ENCODE measurements around the gene NCOA7. TPM values are rescaled to one million over a fixed set of nuclear protein-coding genes. Genes with fewer than 3 reads are reported as not detected.

Gene NCOA7
- total RNA-seq, 1 experiment from 2014 or later, result 9.4 TPM

DNA sequence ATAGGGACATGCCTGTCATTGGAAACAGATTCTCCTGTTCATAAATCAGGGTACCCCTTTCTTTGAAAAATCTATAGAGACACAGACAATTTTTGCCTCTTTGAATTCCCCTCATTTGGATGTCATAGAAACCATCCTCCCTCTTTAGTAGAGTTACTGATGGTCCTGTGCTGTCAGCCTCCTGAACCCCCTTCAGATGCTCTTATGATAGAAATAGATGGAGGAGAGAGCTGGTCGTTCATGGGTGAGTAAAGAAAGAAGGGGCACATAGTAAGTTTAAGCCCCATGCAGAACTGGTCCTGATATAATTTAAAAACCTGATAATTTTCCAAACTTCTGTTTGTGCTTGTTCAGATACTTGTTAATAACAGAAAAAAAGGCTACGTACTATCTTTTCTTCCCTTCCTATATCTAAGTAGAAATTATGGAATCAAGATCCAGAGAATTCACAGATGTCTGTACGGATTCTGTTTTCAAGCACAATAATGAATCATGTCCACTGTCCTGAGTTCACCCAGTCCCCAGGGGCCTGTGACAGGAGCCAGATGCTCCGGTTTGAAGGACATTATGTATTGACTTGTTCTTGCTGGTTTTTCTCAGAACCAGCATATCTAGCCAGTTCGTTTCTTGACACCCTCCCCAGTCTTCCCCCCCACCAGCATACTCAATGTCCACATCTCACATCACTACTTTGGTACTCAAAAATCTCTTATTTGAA lies 78.1 kb downstream of the NCOA7 start:
- Histone ChIP-seq H4K20me1 (ENCODE audit: control insufficient read depth, insufficient read depth, insufficient read length) (no peaks in the 10 kb centered on the region), H2BK20ac (ENCODE audit: low read depth, low read length, poor library complexity, severe bottlenecking) (no peak overlapping the region), H3K23me2 (ENCODE audit: insufficient read length, low read depth, low read length, poor library complexity, severe bottlenecking) (no peaks in the 10 kb centered on the region), H3K56ac (ENCODE audit: insufficient read length, low read depth, low read length) (no peak overlapping the region), H2AK5ac (ENCODE audit: insufficient read length, low read length) (no peak overlapping the region), H2BK15ac (ENCODE audit: low read depth, low read length) (no peak overlapping the region), H3K14ac (ENCODE audit: insufficient read depth, low read length) (no peak overlapping the region), H4K8ac (replicated peaks; ENCODE audit: insufficient read length, low read depth, low read length) (no peak overlapping the region), H3T11ph (ENCODE audit: low read length) (no peak overlapping the region), H2BK5ac (ENCODE audit: insufficient read length, low read length) (no peak overlapping the region), H4K91ac (ENCODE audit: insufficient read length, low read depth, low read length) (no peak overlapping the region), H2BK12ac (ENCODE audit: insufficient read length, low read depth, low read length) (no peak overlapping the region), H3K4ac (ENCODE audit: low read depth, low read length) (no peak overlapping the region), H4K5ac (ENCODE audit: insufficient read length, low read depth, low read length) (no peak overlapping the region), H2BK120ac (ENCODE audit: low read depth, low read length, poor library complexity, severe bottlenecking) (no peak overlapping the region), H3K27me3 (ENCODE audit: insufficient read depth, low read length) (no peaks in the 10 kb centered on the region), H3K4me1 (ENCODE audit: insufficient read depth, low read length) (no peaks in the 10 kb centered on the region; the same call in 1 of the 2 replicates), H3K18ac (ENCODE audit: insufficient read length, low read depth, low read length) (no peak overlapping the region), H3K23ac (ENCODE audit: insufficient read length, low read depth, low read length) (no peak overlapping the region), H3K27ac (ENCODE audit: insufficient read length, low read depth, low read length) (no peak overlapping the region), H3K9me3 (ENCODE audit: control insufficient read depth, low read depth, low read length) (no peaks in the 10 kb centered on the region), H3K79me1 (ENCODE audit: insufficient read depth, low read depth, low read length, poor library complexity, severe bottlenecking) (no peaks in the 10 kb centered on the region), H3K4me2 (ENCODE audit: insufficient read depth, insufficient read length, low read length) (no peak overlapping the region), H3K9ac (ENCODE audit: extremely low read depth, insufficient read length, low read length) (no peak overlapping the region), H2AFZ (ENCODE audit: low read length) (no peak overlapping the region), H3K79me2 (ENCODE audit: insufficient read depth, low read length) (no peaks in the 10 kb centered on the region)
- Mint-ChIP-seq H3K27ac (no peak overlapping the region), H3K36me3 (ENCODE audit: insufficient read depth in 1 of 3, low read depth in 3 of 3) (no peaks in the 10 kb centered on the region), H3K4me3 (no peak overlapping the region), H3K9me3 (no peaks in the 10 kb centered on the region), H3K4me1 (peaks cover 8 to 13% of the 10 kb centered on the region in 2 experiments), H3K27me3 (ENCODE audit: low read depth) (no peaks in the 10 kb centered on the region)
- no CpG with 5 or more reads among the region's 5 CpGs for WGBS (ENCODE audit: extremely low coverage, insufficient read length, low lambda C conversion rate)
- DNase-seq, result no peak
- TF ChIP-seq, protein P1, sequence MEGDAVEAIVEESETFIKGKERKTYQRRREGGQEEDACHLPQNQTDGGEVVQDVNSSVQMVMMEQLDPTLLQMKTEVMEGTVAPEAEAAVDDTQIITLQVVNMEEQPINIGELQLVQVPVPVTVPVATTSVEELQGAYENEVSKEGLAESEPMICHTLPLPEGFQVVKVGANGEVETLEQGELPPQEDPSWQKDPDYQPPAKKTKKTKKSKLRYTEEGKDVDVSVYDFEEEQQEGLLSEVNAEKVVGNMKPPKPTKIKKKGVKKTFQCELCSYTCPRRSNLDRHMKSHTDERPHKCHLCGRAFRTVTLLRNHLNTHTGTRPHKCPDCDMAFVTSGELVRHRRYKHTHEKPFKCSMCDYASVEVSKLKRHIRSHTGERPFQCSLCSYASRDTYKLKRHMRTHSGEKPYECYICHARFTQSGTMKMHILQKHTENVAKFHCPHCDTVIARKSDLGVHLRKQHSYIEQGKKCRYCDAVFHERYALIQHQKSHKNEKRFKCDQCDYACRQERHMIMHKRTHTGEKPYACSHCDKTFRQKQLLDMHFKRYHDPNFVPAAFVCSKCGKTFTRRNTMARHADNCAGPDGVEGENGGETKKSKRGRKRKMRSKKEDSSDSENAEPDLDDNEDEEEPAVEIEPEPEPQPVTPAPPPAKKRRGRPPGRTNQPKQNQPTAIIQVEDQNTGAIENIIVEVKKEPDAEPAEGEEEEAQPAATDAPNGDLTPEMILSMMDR (conservative IDR thresholded peaks at IDR 0.05), result no peak
